Measurements from ENCODE around the gene SLC30A4. TPM values are rescaled to one million over a fixed set of nuclear protein-coding genes. Genes with fewer than 3 reads are reported as not detected.
"Not testable (repeated sequence)": the region's sequence is repeated elsewhere in the genome, so short reads cannot be mapped to it uniquely, and the experiment has no call there.

Gene SLC30A4
- total and polyA plus RNA-seq, 8 donors: 0.76 to 12.9 (median 2.4) TPM

DNA sequence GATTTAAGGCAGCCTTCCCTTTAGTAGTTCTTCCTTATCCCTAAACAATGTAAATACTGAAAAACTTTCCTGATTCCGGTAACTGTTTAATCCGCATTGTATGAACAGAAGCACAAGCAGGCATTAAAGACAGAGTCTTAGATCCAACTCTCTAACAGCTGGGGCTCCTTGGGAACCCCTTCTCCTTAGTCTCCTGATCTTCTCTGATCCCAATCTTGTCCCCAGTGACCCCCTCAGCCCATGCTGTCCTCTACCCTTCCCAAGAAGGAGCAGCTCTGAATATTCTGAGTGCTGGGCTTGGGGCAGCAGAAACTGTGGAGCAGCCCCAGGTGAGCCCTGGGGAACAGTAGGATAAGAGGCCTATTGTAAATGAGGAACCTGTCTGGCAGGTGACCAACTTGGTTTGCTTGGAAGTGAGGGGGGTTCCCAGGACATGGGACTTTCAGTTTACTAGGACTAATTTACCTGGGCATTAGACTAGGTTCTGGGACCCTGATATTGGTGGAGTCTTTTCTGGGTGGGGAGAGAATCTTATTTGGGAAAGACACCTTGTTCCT, 13.0 kb upstream of the SLC30A4 start:
- no peaks in the 10 kb centered on the region for H3K36me3 ChIP-seq
- no peak overlapping the region for H3K4me3 ChIP-seq
- no peak overlapping the region for H3K27ac ChIP-seq
- no peaks in the 10 kb centered on the region for H3K27me3 ChIP-seq
- H3K4me1 ChIP-seq: peaks cover 0 to 6% (median 0%) of the 10 kb centered on the region in 4 donors
- DNase-seq: peak in 1 of 2 donors; percentile 71
- WGBS, 5 donors: 31 to 67% (median 55%) methylated on average over 2 of the region's 2 CpGs
- no peaks in the 10 kb centered on the region for H3K9me3 ChIP-seq
- no peak for TF ChIP-seq EP300 (IDR thresholded peaks at IDR 0.05)
- TF ChIP-seq POLR2AphosphoS5 (IDR thresholded peaks at IDR 0.05): no peak
- TF ChIP-seq CTCF (IDR thresholded peaks at IDR 0.05): no peak
- no peak for TF ChIP-seq POLR2A (IDR thresholded peaks at IDR 0.05)
- intact Hi-C loops (cut with DNase I; ENCODE audit: low total_unique reads): no loop called here

DNA sequence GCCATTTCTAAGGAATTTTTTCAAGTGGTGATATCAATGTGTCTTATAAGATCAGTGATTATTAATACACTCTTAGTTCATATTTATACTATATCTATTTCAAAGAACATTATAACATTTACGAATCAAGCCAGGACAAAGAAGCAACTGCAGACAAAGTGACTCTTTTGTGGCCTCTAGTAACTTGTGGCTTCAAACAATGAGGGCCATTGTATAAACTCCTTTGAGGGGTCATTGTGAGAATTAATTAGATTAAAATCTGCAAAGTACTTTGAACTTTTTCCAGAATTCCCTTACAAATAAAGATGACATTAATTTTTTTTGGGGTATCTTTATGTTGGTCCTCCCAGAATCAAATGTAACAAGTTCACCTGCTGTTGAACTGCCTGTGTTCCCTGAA, 12.3 kb upstream of the SLC30A4 start:
- H3K4me1 ChIP-seq: peaks cover 0 to 6% (median 0%) of the 10 kb centered on the region in 4 donors
- no peak overlapping the region for H3K27ac ChIP-seq
- intact Hi-C loops (cut with DNase I; ENCODE audit: low total_unique reads): no loop called here
- peak in 1 of 2 donors; percentile 14 for DNase-seq
- no peaks in the 10 kb centered on the region for H3K36me3 ChIP-seq
- no peak overlapping the region for H3K4me3 ChIP-seq
- WGBS, 5 donors: 29 to 57% (median 45%) methylated on average over 1 of the region's 1 CpG
- no peak for TF ChIP-seq POLR2AphosphoS5 (IDR thresholded peaks at IDR 0.05)
- TF ChIP-seq EP300 (IDR thresholded peaks at IDR 0.05): no peak
- TF ChIP-seq POLR2A (IDR thresholded peaks at IDR 0.05): no peak
- no peaks in the 10 kb centered on the region for H3K27me3 ChIP-seq
- H3K9me3 ChIP-seq: no peaks in the 10 kb centered on the region

DNA sequence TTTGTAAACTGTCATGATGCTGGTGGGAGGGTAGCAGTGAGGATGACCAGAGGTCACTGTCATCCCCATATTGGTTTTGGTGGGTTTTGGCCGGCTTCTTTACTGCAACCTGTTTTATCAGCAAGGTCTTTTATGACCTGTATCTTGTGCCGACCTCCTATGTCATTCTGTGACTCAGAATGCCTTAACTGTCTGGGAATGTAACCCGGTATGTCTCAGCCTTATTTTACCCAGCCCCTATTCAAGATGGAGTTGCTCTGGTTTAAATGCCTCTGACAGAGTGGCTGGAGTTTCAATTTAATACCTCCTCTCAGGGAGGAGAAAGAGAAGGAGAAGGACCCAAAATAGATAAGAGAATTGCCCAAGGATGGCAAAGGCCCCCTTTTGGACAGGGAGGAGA, 10.3 kb upstream of the SLC30A4 start:
- H3K4me3 ChIP-seq; H3K4me1 ChIP-seq; H3K27ac ChIP-seq; intact Hi-C loops (cut with DNase I; ENCODE audit: low total_unique reads); DNase-seq; H3K27me3 ChIP-seq; H3K9me3 ChIP-seq; H3K36me3 ChIP-seq: not testable (repeated sequence)
- WGBS, 5 donors: 74 to 95% (median 87%) methylated on average over 3 of the region's 3 CpGs

DNA sequence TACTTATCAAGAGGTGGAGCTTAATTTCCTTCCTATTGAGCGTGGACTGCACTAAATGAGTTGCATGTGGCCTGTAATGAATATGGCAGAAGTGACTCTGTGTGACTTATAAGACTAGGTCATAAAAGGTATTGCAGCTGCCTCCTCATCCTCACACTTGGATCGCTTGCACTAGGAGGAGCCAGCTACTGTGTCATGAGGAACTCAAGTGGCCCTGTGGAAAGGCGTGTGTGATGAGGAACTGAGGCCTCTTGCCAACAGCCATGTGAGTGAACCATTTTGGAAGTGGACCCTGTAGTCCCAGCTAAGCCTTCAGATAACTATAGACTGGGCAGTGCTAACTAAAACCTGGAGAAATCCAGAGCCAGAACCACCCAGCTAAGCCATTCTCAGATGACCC, 7.1 kb upstream of the SLC30A4 start:
- Histone ChIP-seq H3K27me3 (no peaks in the 10 kb centered on the region), H3K9me3 (no peaks in the 10 kb centered on the region), H3K36me3 (no peaks in the 10 kb centered on the region), H3K4me3 (no peak overlapping the region), H3K4me1 (no peaks in the 10 kb centered on the region), H3K27ac (no peak overlapping the region)
- TF ChIP-seq CTCF (IDR thresholded peaks at IDR 0.05) (no peak), POLR2A (IDR thresholded peaks at IDR 0.05) (no peak), EP300 (IDR thresholded peaks at IDR 0.05) (no peak), POLR2AphosphoS5 (IDR thresholded peaks at IDR 0.05) (no peak)
- intact Hi-C loops (cut with DNase I; ENCODE audit: low total_unique reads): no loop called here
- WGBS, 5 donors: 77 to 90% (median 81%) methylated on average over 3 of the region's 3 CpGs
- DNase-seq: no peak

- Histone ChIP-seq H3K4me1 (peaks cover 0 to 10% (median 7%) of the 10 kb centered on the region in 4 donors), H3K36me3 (no peaks in the 10 kb centered on the region), H3K27me3 (no peaks in the 10 kb centered on the region), H3K9me3 (no peaks in the 10 kb centered on the region), H3K27ac (no peak overlapping the region), H3K4me3 (no peak overlapping the region)
- DNase-seq: no peak
- TF ChIP-seq POLR2AphosphoS5 (IDR thresholded peaks at IDR 0.05): no peak
- TF ChIP-seq CTCF (IDR thresholded peaks at IDR 0.05): no peak
- no peak for TF ChIP-seq POLR2A (IDR thresholded peaks at IDR 0.05)
- TF ChIP-seq EP300 (IDR thresholded peaks at IDR 0.05): no peak
- intact Hi-C loops (cut with DNase I; ENCODE audit: low total_unique reads): no loop called here
- WGBS, 5 donors: 78 to 90% (median 86%) methylated on average over 8 of the region's 8 CpGs
These were observed 4.5 kb upstream of the SLC30A4 start for GRCh38 chr15:45527086-45527485.
